Measurements from ENCODE around the gene PROSER3.

GRCh38 chr19:35733180-35734125 is 24.5 kb upstream of the PROSER3 start:
- TF ChIP-seq CTCF (IDR thresholded peaks at IDR 0.05) (no peak), POLR2A (IDR thresholded peaks at IDR 0.05) (no peak)
